H1 (cell line): ENCODE measurements around the gene MCF2L2. TPM values are rescaled to one million over a fixed set of nuclear protein-coding genes. Genes with fewer than 3 reads are reported as not detected.

Source experiments
- CTCF ChIA-PET: fragments of 300-600 bp; sonication (Branson Sonifier 250); formaldehyde crosslinking; loops from one replicate; lab custom pipeline; 2021; ENCODE audit not compliant: partially characterized antibody; lab: Charles Lee
- POLR2A ChIA-PET: fragments of 300-600 bp; sonication (Branson Sonifier 250); formaldehyde crosslinking; loops from one replicate; lab custom pipeline; 2021; ENCODE audit warnings: inconsistent platforms; ENCODE audit not compliant: partially characterized antibody; lab: Charles Lee
- DNase-seq, 2 experiments: peaks; one replicate each; pipeline versions ENCODE4 v3.0.0 to v3.0.0-alpha.2; 2010 to 2022; ENCODE audit warnings: low spot score in 2 of 2, low read depth in 1 of 2, mixed read lengths in 1 of 2
- FAIRE-seq: peaks from 2 replicates; lab custom pipeline; 2011; peaks lifted over from hg19 to GRCh38; lab: Jason Lieb, UNC
- H2AFZ ChIP-seq: 2 replicates; pipeline ENCODE4 v1.8.1; 2012; ENCODE audit warnings: low read length, inconsistent platforms
- H2AK5ac ChIP-seq: 2 replicates; pipeline ENCODE4 v1.6.1; 2013; ENCODE audit warnings: low read depth, low read length
- H2BK120ac ChIP-seq: replicated peaks from 2 replicates; pipeline ENCODE3; 2013; ENCODE audit warnings: low read depth, low read length, inconsistent platforms
- H2BK12ac ChIP-seq: 2 replicates; pipeline ENCODE4 v1.6.1; 2013; ENCODE audit warnings: low read depth, low read length
- H2BK15ac ChIP-seq: 2 replicates; pipeline ENCODE4 v1.6.1; 2013; ENCODE audit warnings: low read length
- H2BK20ac ChIP-seq: 2 replicates; pipeline ENCODE4 v1.6.1; 2013; ENCODE audit warnings: low read length
- H2BK5ac ChIP-seq: 2 replicates; pipeline ENCODE4 v1.6.1; 2013; ENCODE audit warnings: low read depth, low read length
- H3K14ac ChIP-seq: 2 replicates; pipeline ENCODE4 v1.6.1; 2013; ENCODE audit warnings: inconsistent platforms; ENCODE audit not compliant: insufficient read length
- H3K18ac ChIP-seq: 2 replicates; pipeline ENCODE4 v1.6.1; 2013; ENCODE audit warnings: low read length; ENCODE audit errors: extremely low read depth
- H3K23ac ChIP-seq: 2 replicates; pipeline ENCODE4 v1.6.1; 2013; ENCODE audit warnings: inconsistent platforms; ENCODE audit not compliant: insufficient read length
- H3K23me2 ChIP-seq: 2 replicates; pipeline ENCODE4 v1.6.1; 2013; ENCODE audit warnings: low read depth, low read length
- H3K27ac ChIP-seq: 2 replicates; pipeline ENCODE4 v1.6.1; 2011; ENCODE audit warnings: low read depth, low read length, inconsistent platforms
- H3K27me3 ChIP-seq, 4 experiments: replicated peaks in 1 of 4; 1 replicate in 1 of 4; 2 replicates in 3 of 4; pipeline versions ENCODE4 v1.6.1 to v1.8.1; 2011 to 2013; ENCODE audit warnings: low read length in 3 of 4, mild to moderate bottlenecking in 3 of 4, inconsistent platforms in 2 of 4, mixed read lengths in 2 of 4, moderate library complexity in 1 of 4; ENCODE audit not compliant: control insufficient read depth in 3 of 4, insufficient read depth in 3 of 4; ENCODE audit errors: extremely low read depth in 1 of 4
- H3K36me3 ChIP-seq, 4 experiments: 2 replicates each; pipeline versions ENCODE4 v1.6.1 to v1.8.1; 2011 to 2013; ENCODE audit warnings: mild to moderate bottlenecking in 4 of 4, low read length in 3 of 4, moderate library complexity in 2 of 4, control low read depth in 1 of 4, inconsistent platforms in 1 of 4; ENCODE audit not compliant: insufficient read depth in 4 of 4, control insufficient read depth in 2 of 4
- H3K4ac ChIP-seq: replicated peaks from 2 replicates; pipeline ENCODE3; 2013; ENCODE audit warnings: low read length, low read depth, mixed read lengths, inconsistent platforms; ENCODE audit not compliant: insufficient read length
- H3K4me1 ChIP-seq, 4 experiments: replicated peaks in 1 of 4; 1 replicate in 1 of 4; 2 replicates in 3 of 4; pipeline versions ENCODE4 v1.6.1 to v1.8.1; 2011 to 2013; ENCODE audit warnings: low read length in 3 of 4, inconsistent platforms in 2 of 4, mixed read lengths in 1 of 4; ENCODE audit not compliant: insufficient read depth in 4 of 4, control insufficient read depth in 3 of 4
- H3K4me2 ChIP-seq, 2 experiments: 2 replicates each; pipeline versions ENCODE4 v1.6.1 to v1.8.1; 2011 to 2013; ENCODE audit warnings: low read depth in 2 of 2, low read length in 2 of 2, control low read depth in 1 of 2, inconsistent platforms in 1 of 2, mild to moderate bottlenecking in 1 of 2; ENCODE audit not compliant: insufficient read depth in 1 of 2
- H3K4me3 ChIP-seq, 4 experiments: fragments of 200-600, 300-600 bp in 1 of 4; sonication (generic), shearing (Covaris generic), sonication (Bioruptor Twin) in 1 of 4; 2 replicates each; pipeline versions ENCODE4 v1.5.1 to v1.8.1; 2011 to 2016; ENCODE audit warnings: low read length in 4 of 4, low read depth in 3 of 4, control low read depth in 2 of 4, inconsistent platforms in 2 of 4, mild to moderate bottlenecking in 2 of 4, mixed read lengths in 1 of 4, moderate library complexity in 1 of 4; ENCODE audit not compliant: insufficient read depth in 2 of 4; ENCODE audit errors: extremely low read depth in 1 of 4
- H3K56ac ChIP-seq: replicated peaks from 2 replicates; pipeline ENCODE3; 2013; ENCODE audit warnings: low read depth, mild to moderate bottlenecking, mixed read lengths, low read length, inconsistent platforms; ENCODE audit not compliant: insufficient read length
- H3K79me1 ChIP-seq: 2 replicates; pipeline ENCODE4 v1.6.1; 2013; ENCODE audit warnings: low read depth, low read length, control low read depth
- H3K79me2 ChIP-seq, 2 experiments: 2 replicates each; pipeline versions ENCODE4 v1.6.1 to v1.8.1; 2012 to 2013; ENCODE audit warnings: low read length in 2 of 2, mild to moderate bottlenecking in 2 of 2, inconsistent platforms in 1 of 2; ENCODE audit not compliant: insufficient read depth in 2 of 2, control insufficient read depth in 1 of 2
- H3K9ac ChIP-seq, 4 experiments: replicated peaks in 1 of 4; 1 replicate in 1 of 4; 2 replicates in 3 of 4; pipeline versions ENCODE4 v1.6.1 to v1.8.1; 2011 to 2013; ENCODE audit warnings: low read depth in 3 of 4, low read length in 3 of 4, control low read depth in 2 of 4, mild to moderate bottlenecking in 2 of 4, moderate library complexity in 2 of 4, inconsistent platforms in 1 of 4; ENCODE audit errors: extremely low read depth in 1 of 4
- H3K9me3 ChIP-seq, 2 experiments: 2 replicates each; pipeline versions ENCODE4 v1.6.1 to v1.8.1; 2012 to 2013; ENCODE audit warnings: mild to moderate bottlenecking in 2 of 2, moderate library complexity in 2 of 2, control low read depth in 1 of 2, inconsistent platforms in 1 of 2, low read depth in 1 of 2, low read length in 1 of 2, mixed read lengths in 1 of 2; ENCODE audit not compliant: insufficient read depth in 2 of 2
- H4K20me1 ChIP-seq, 2 experiments: replicated peaks in 1 of 2; 2 replicates each; pipeline versions ENCODE3 to v1.8.1; 2011 to 2013; ENCODE audit warnings: inconsistent platforms in 2 of 2, low read length in 2 of 2, mild to moderate bottlenecking in 1 of 2; ENCODE audit not compliant: insufficient read depth in 2 of 2, control insufficient read depth in 1 of 2
- H4K5ac ChIP-seq: 2 replicates; pipeline ENCODE4 v1.6.1; 2013; ENCODE audit warnings: low read length, low read depth, mixed read lengths, inconsistent platforms; ENCODE audit not compliant: insufficient read length
- H4K8ac ChIP-seq: 2 replicates; pipeline ENCODE4 v1.8.0; 2013; ENCODE audit warnings: mild to moderate bottlenecking, moderate library complexity, low read length, inconsistent platforms; ENCODE audit not compliant: insufficient read depth; ENCODE audit errors: extremely low read depth
- H4K91ac ChIP-seq: replicated peaks from 2 replicates; pipeline ENCODE3; 2013; ENCODE audit warnings: low read length, mixed read lengths, inconsistent platforms; ENCODE audit not compliant: insufficient read length
- EP300 ChIP-seq, 2 experiments: IDR thresholded peaks; 1 replicate in 1 of 2; 2 replicates in 1 of 2; pipeline ENCODE4 v1.6.1; 2011 to 2012; ENCODE audit warnings: low read depth in 2 of 2, low read length in 2 of 2, mild to moderate bottlenecking in 2 of 2, borderline replicate concordance in 1 of 2, inconsistent platforms in 1 of 2, moderate library complexity in 1 of 2
- GTF2F1 ChIP-seq: IDR thresholded peaks from 2 replicates; pipeline ENCODE4 v1.6.1; 2012; ENCODE audit warnings: low read depth, low read length, improper control_type of control experiment, borderline replicate concordance
- MAFK ChIP-seq: IDR thresholded peaks from 2 replicates; pipeline ENCODE4 v1.6.1; 2012; ENCODE audit warnings: low read depth, mild to moderate bottlenecking, improper control_type of control experiment, low read length
- SAP30 ChIP-seq: fragments of 300-600 bp; sonication (generic); IDR thresholded peaks from 2 replicates; pipeline ENCODE4 v1.7.1; 2012; ENCODE audit warnings: low read length, moderate library complexity, mild to moderate bottlenecking, inconsistent platforms; ENCODE audit not compliant: insufficient read depth, insufficient replicate concordance
- SP4 ChIP-seq: IDR thresholded peaks from 2 replicates; pipeline ENCODE4 v1.6.1; 2012; ENCODE audit warnings: low read length, inconsistent platforms
- WGBS, 2 experiments: shearing (Covaris generic) in 1 of 2; methylation state at CpG; one replicate each; pipeline versions ENCODE4 v1.1.6 to v1.1.7; 2013 to 2015; ENCODE audit warnings: low lambda C conversion rate in 2 of 2, mixed read lengths in 2 of 2, inconsistent platforms in 1 of 2, low coverage in 1 of 2, missing lambda C conversion rate in 1 of 2; ENCODE audit not compliant: insufficient replicate concordance in 2 of 2, insufficient coverage in 1 of 2, insufficient read length in 1 of 2; ENCODE audit errors: extremely low coverage in 1 of 2, missing lambda C conversion rate in 1 of 2; 5-methylcytosine and 5-hydroxymethylcytosine counted together
- polyA plus RNA-seq, 7 experiments: library from polyadenylated mRNA; depleted of rRNA in 3 of 7; stranded (reverse) in 5 of 7; unstranded in 2 of 7; fragments of >200 nt in 5 of 7; fragments of 200-250 nt in 2 of 7; gene quantifications; 1 replicate in 5 of 7; 2 replicates in 1 of 7; 4 replicates in 1 of 7; pipeline versions ENCODE4 v1.2.1 to v1.2.3, GENCODE V29; 2011 to 2013; ENCODE audit warnings: missing spikeins in 2 of 7, mixed read lengths in 2 of 7
- total RNA-seq: library from RNA; stranded (reverse); fragmentation: NEBNext Ultra II Directional; extraction: Animal tissue kit (Norgen Biotek cat#: 25700); gene quantifications from 2 replicates; pipeline ENCODE4 v1.2.1, GENCODE V29; 2021

MCF2L2 gene
- total and polyA plus RNA-seq, 2 of the 8 experiments (the other 6 are each of a cell fraction or from before 2014, with no cell fraction given): 4.1 to 13.7 TPM

DNA sequence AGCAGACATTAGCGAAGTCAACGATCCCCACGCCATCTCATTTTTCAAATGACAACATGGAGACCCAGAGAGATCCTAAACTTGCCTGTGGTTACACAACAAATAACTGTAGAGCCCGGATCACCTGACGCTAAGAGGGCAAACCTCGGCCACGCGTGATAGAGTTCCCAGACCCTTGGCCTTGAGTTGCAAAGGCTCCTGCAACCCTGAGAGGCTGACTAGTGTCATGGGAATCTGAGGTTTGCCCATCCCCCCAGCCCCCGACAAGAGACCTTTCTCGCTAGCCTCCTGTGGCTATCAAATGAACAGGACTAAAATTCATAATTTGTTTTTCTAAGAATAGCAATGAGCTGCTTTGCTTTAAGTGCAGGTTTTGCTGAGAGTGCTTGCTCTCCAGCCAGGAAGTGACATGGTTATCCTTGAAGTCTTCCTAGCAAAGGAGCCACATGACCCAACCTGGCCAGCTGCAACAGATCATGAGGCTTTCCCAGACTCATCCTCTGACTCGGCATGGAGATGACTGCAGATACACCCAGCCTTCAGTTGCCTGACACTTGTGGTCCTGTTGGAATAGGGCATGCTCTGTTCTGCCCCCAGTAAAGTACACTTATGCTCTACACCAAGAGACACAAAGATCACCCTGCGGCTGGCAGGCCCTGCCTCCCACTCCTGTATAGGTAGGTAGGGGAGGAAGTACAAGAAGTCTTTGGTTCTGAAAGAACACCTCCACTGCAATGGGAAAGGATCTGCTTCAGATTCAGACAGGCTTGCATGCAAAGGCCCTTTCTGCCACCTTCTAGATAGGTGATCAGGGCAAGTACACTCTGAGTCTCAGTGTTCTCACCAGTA is 36.0 kb downstream of the MCF2L2 start:
- CTCF ChIA-PET: interaction anchor here (1.7 kb wide), 1 partner anchor 207 kb away, joined by 10 read pairs; no protein-coding TSS in a partner anchor
- H3K27ac ChIP-seq: no peak overlapping the region

More for the DNA sequence above, 36.0 kb downstream of the MCF2L2 start:
- Histone ChIP-seq H3K79me2 (no peaks in the 10 kb centered on the region), H3K4me2 (no peak overlapping the region), H3K9ac (no peak overlapping the region), H3K23ac (no peak overlapping the region), H3K4me3 (no peak overlapping the region), H2BK15ac (no peak overlapping the region), H2BK12ac (no peak overlapping the region), H4K8ac (no peak overlapping the region), H3K4me1 (peaks cover 0 to 3% (median 3%) of the 10 kb centered on the region in 4 experiments; a peak in 3 of 7 replicates), H2BK20ac (no peak overlapping the region), H3K9me3 (no peaks in the 10 kb centered on the region), H2AFZ (no peak overlapping the region), H2BK120ac (no peak overlapping the region), H3K14ac (no peak overlapping the region), H4K5ac (no peak overlapping the region), H2AK5ac (no peak overlapping the region), H4K20me1 (no peaks in the 10 kb centered on the region), H3K79me1 (peaks cover 2% of the 10 kb centered on the region; the same call in 1 of the 2 replicates), H3K56ac (no peak overlapping the region), H3K27me3 (no peaks in the 10 kb centered on the region), H3K18ac (no peak overlapping the region), H3K36me3 (peaks cover 0 to 2% (median 0%) of the 10 kb centered on the region in 4 experiments; a peak in 1 of 8 replicates), H2BK5ac (no peak overlapping the region; the same call in 1 of the 2 replicates), H3K23me2 (no peaks in the 10 kb centered on the region), H4K91ac (no peak overlapping the region), H3K4ac (no peak overlapping the region)
- 86% methylated on average over 12 of the region's 12 CpGs; no CpG with 5 or more reads in 1 of the 2 experiments for WGBS, 2 experiments
- no peak for FAIRE-seq
- DNase-seq: no peak
- TF ChIP-seq SAP30 (no peak), SP4 (no peak), EP300 (IDR thresholded peaks at IDR 0.05; ENCODE audit: borderline replicate concordance in 1 of 2, low read depth in 2 of 2, low read length in 2 of 2) (no peak), MAFK (no peak), GTF2F1 (no peak)
- POLR2A ChIA-PET: no interaction called here
